ENCODE results near the gene DAB1. TPM values are rescaled to one million over a fixed set of nuclear protein-coding genes. Genes with fewer than 3 reads are reported as not detected.

Gene DAB1
- total RNA-seq, 6 experiments from 2014 or later: 0.13 to 1.2 (median 0.23) TPM

DNA sequence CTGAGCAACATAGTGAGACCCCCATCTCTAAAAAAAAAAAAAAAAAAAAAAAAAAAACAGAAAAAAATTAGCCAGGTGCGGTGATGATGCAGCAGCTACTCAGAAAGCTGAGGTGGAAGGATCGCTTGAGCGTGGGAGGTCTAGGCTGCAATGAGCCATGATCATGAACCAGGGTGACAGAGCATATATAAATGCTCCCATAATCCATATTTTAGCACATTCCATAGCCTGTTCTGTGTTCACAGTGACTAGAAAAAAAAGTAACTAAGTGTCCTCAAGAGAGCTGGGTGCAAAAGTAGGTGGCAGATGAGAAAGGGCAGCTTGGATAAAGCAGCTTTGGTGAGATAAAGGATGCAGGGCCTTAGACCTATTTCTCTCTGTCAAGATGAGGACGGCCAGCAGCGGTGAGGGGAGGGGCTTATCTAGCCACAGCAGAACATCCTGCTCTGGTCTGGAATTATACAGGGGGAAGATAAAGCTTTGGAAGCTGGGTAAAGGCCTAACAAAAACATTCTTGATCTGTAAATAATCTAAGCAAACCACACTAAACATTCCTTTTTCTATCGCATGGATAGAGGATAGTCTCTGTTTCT, 205.3 kb downstream of the DAB1 start:
- H3K27me3 Mint-ChIP-seq (ENCODE audit: insufficient read depth): no peaks in the 10 kb centered on the region
- peaks cover 19% of the 10 kb centered on the region; the same call in 1 of the 2 replicates for H3K9me3 Mint-ChIP-seq
- H3K4me3 Mint-ChIP-seq: no peak overlapping the region
- DNase-seq: no peak
- TF ChIP-seq, protein P1, sequence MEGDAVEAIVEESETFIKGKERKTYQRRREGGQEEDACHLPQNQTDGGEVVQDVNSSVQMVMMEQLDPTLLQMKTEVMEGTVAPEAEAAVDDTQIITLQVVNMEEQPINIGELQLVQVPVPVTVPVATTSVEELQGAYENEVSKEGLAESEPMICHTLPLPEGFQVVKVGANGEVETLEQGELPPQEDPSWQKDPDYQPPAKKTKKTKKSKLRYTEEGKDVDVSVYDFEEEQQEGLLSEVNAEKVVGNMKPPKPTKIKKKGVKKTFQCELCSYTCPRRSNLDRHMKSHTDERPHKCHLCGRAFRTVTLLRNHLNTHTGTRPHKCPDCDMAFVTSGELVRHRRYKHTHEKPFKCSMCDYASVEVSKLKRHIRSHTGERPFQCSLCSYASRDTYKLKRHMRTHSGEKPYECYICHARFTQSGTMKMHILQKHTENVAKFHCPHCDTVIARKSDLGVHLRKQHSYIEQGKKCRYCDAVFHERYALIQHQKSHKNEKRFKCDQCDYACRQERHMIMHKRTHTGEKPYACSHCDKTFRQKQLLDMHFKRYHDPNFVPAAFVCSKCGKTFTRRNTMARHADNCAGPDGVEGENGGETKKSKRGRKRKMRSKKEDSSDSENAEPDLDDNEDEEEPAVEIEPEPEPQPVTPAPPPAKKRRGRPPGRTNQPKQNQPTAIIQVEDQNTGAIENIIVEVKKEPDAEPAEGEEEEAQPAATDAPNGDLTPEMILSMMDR (IDR thresholded peaks at IDR 0.05): no peak
- no peaks in the 10 kb centered on the region for H3K4me1 Mint-ChIP-seq (ENCODE audit: low read depth)
- H3K27ac Mint-ChIP-seq: no peak overlapping the region
- H3K36me3 Mint-ChIP-seq (ENCODE audit: low read depth): 0 out of 2 replicates have a peak, but pooled peaks cover 6% of the 10 kb centered on the region

DNA sequence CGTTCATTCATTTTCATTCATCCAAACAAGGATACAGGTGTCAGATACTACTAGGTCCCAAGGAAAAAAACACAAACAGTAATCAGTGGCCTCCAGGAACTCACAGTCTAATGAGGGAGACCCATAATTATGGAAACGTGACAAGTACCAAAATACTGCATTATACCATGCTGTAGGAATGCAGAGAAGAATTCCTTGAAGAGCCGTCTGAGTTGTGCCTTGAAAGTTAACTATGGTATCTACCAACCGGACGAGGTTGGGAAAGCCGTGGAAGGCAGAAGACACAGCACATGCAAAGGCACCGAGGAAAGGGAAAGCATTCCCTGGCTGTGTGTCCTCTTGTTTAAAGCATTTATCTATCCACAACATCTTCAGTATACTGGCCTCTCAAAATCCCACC, 206.0 kb downstream of the DAB1 start:
- Mint-ChIP-seq H3K4me1 (ENCODE audit: low read depth) (no peaks in the 10 kb centered on the region), H3K9me3 (peaks cover 23% of the 10 kb centered on the region; the same call in 1 of the 2 replicates), H3K27me3 (ENCODE audit: insufficient read depth) (no peaks in the 10 kb centered on the region), H3K36me3 (ENCODE audit: low read depth) (0 out of 2 replicates have a peak, but pooled peaks cover 6% of the 10 kb centered on the region), H3K4me3 (no peak overlapping the region), H3K27ac (no peak overlapping the region)
- TF ChIP-seq, protein P1 (IDR thresholded peaks at IDR 0.05): no peak
- DNase-seq: no peak

DNA sequence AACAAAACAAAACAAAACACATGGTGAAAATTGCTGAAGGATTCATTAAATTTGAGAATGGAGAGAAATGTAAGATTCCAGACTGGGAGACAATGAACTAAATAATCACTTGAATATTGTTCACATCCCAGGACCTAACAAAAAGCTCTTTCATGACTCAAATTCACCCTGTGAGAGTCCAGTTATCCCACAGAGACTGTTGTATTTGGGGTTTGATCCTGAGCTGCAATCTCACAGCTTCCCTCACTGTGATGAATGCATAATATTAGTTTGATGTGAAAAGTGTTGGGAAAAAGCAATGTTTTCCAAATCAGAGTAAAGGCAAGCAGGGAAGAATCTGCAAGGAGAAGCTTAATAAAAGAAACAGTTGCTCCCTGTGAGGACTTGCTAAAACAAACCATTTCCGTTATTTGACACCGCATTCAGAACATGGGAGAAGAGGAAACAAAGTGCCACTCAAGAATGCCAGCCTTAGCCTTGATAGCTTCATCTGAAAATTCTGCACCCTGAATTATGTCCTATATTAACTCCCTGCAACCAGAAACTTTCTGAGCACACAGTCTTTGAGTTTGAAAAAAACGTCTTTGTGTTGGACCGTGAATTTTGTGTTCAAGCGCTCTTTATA, 208.8 kb downstream of the DAB1 start:
- Mint-ChIP-seq H3K4me1 (ENCODE audit: low read depth) (no peaks in the 10 kb centered on the region), H3K36me3 (ENCODE audit: low read depth) (0 out of 2 replicates have a peak, but pooled peaks cover 6% of the 10 kb centered on the region), H3K27me3 (ENCODE audit: insufficient read depth) (no peaks in the 10 kb centered on the region), H3K9me3 (peaks cover 33% of the 10 kb centered on the region), H3K4me3 (no peak overlapping the region), H3K27ac (no peak overlapping the region)
- DNase-seq: no peak
- TF ChIP-seq, protein P1 (IDR thresholded peaks at IDR 0.05): no peak

DNA sequence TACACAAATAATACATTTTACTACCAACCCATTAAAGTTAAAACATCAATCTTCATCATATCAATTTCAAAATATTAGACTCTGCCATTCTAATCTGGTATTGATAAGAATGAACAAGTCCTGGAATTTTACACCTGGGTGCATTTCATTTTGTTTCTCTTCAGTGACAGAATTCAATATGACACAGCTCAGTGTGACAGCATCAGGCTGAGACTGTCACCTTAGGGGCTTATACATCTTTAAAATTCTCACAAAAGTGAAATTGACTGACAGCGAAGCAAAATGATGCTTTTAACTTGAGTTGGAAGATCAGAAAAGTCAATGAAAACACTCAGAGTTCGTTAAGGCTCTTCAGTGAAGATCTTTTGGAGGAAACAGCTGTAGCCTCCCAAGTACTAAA, 213.0 kb downstream of the DAB1 start:
- TF ChIP-seq, protein P1 (IDR thresholded peaks at IDR 0.05): no peak
- Mint-ChIP-seq H3K27ac (no peak overlapping the region), H3K4me3 (no peak overlapping the region), H3K36me3 (ENCODE audit: low read depth) (0 out of 2 replicates have a peak, but pooled peaks cover 6% of the 10 kb centered on the region), H3K4me1 (ENCODE audit: low read depth) (no peaks in the 10 kb centered on the region), H3K9me3 (peaks cover 51% of the 10 kb centered on the region), H3K27me3 (ENCODE audit: insufficient read depth) (peaks cover 2% of the 10 kb centered on the region; the same call in 1 of the 2 replicates)
- no peak for DNase-seq

DNA sequence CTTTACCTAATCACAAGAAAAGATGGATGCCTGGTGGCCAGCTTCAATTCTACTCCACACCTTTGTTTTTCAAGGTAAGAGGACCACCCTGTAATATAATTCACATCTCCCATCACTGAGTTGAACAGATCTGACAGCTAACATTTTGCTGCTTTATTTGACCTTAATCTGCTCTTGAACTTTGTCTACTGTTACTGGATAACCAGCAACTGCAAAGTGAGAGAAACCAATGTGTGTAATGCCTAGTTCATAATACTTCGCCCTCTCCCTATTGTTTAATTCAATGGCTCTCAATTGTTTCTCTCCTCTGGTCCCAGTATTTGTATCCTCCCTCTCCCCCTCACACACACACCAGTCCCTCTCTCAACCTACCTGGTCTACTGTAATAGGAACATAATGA, 214.4 kb downstream of the DAB1 start:
- TF ChIP-seq, protein P1 (IDR thresholded peaks at IDR 0.05): no peak
- H3K4me1 Mint-ChIP-seq (ENCODE audit: low read depth): no peaks in the 10 kb centered on the region
- DNase-seq: no peak
- H3K9me3 Mint-ChIP-seq: peaks cover 49% of the 10 kb centered on the region
- no peak overlapping the region for H3K27ac Mint-ChIP-seq
- H3K36me3 Mint-ChIP-seq (ENCODE audit: low read depth): 0 out of 2 replicates have a peak, but pooled peaks cover 5% of the 10 kb centered on the region
- no peak overlapping the region for H3K4me3 Mint-ChIP-seq
- peaks cover 2% of the 10 kb centered on the region; the same call in 1 of the 2 replicates for H3K27me3 Mint-ChIP-seq (ENCODE audit: insufficient read depth)

All from HFFc6 (cell line).